A549 (cell line): ENCODE data around the gene IMPG2. TPM values are rescaled to one million over a fixed set of nuclear protein-coding genes. Genes with fewer than 3 reads are reported as not detected.

Source experiments
- ATAC-seq, 2 experiments: fragments of 200-7000 bp in 1 of 2; fragments of >200 bp in 1 of 2; cut with Nextera tagmentation in 1 of 2; cut with Tn5 transposase in 1 of 2; 3 replicates each; pipeline versions ENCODE4 v1.8.0 to v1.9.1; 2018 to 2020; ENCODE audit warnings: mild to moderate bottlenecking in 1 of 2, moderate library complexity in 1 of 2
- CTCF ChIA-PET: fragments of 300-600 bp; sonication (Branson Sonifier 250); formaldehyde crosslinking; extraction: SDS; loops from one replicate; lab custom pipeline; 2021; ENCODE audit warnings: antibody characterized with exemption, inconsistent platforms; lab: Yijun Ruan, JAX
- POLR2A ChIA-PET: fragments of 350-600 bp; formaldehyde crosslinking; extraction: SDS; loops from one replicate; lab custom pipeline; 2021; ENCODE audit warnings: antibody characterized with exemption, inconsistent platforms; lab: Yijun Ruan, JAX
- DNase-seq, 2 experiments: peaks; one replicate each; pipeline versions ENCODE4 v3.0.0 to v3.0.0-alpha.2; 2011 to 2016; ENCODE audit warnings: low read depth in 1 of 2, low spot score in 1 of 2
- FAIRE-seq: peaks from 2 replicates; lab custom pipeline; 2011; peaks lifted over from hg19 to GRCh38; lab: Jason Lieb, UNC
- H3K27ac ChIP-seq, 2 experiments: fragments of >200 bp; sonication (Bioruptor Twin); formaldehyde crosslinking; 3 replicates each; pipeline ENCODE4 v1.5.1; 2016 to 2017
- H3K4me1 ChIP-seq: fragments of >200 bp; sonication (Bioruptor Twin); formaldehyde crosslinking; 3 replicates; pipeline ENCODE4 v1.6.1; 2016
- H3K4me2 ChIP-seq: fragments of >200 bp; sonication (Bioruptor Twin); formaldehyde crosslinking; 3 replicates; pipeline ENCODE4 v1.6.1; 2016
- H3K4me3 ChIP-seq: fragments of >200 bp; sonication (Bioruptor Twin); formaldehyde crosslinking; 3 replicates; pipeline ENCODE4 v1.5.1; 2016
- H3K9me3 ChIP-seq: fragments of >200 bp; sonication (Bioruptor Twin); formaldehyde crosslinking; 3 replicates; pipeline ENCODE4 v1.6.1; 2016
- BCL3 ChIP-seq: fragments of >200 bp; sonication (Bioruptor Twin); formaldehyde crosslinking; IDR thresholded peaks from 3 replicates; pipeline ENCODE4 v1.6.1; 2016
- CBX8 ChIP-seq: fragments of 200-600 bp; sonication (generic); IDR thresholded peaks from 2 replicates; pipeline ENCODE4 v1.6.1; 2016
- CEBPB ChIP-seq, 2 experiments: fragments of >200 bp in 1 of 2; sonication (Bioruptor Twin) in 1 of 2; formaldehyde crosslinking in 1 of 2; IDR thresholded peaks; 2 replicates each; pipeline ENCODE4 v1.6.1; 2012 to 2016
- FOSL2 ChIP-seq, 2 experiments: fragments of 450-650 bp in 1 of 2; fragments of >200 bp in 1 of 2; sonication (Bioruptor Twin) in 1 of 2; formaldehyde crosslinking; IDR thresholded peaks; 2 replicates each; pipeline versions ENCODE4 v1.5.0 to v1.6.1; 2016 to 2020; ENCODE audit warnings: mild to moderate bottlenecking in 1 of 2, moderate library complexity in 1 of 2
- HDAC2 ChIP-seq: fragments of 200-600 bp; sonication (generic); IDR thresholded peaks from 2 replicates; pipeline ENCODE4 v1.6.1; 2016
- HMGXB4 ChIP-seq: fragments of 250-450 bp; sonication (Bioruptor Pico); IDR thresholded peaks from 2 replicates; pipeline ENCODE4 v1.5.0; 2021; ENCODE audit warnings: mild to moderate bottlenecking, moderate library complexity, borderline replicate concordance
- HOXA7 ChIP-seq: fragments of 250-450 bp; sonication (Bioruptor Pico); IDR thresholded peaks from 2 replicates; pipeline ENCODE4 v1.5.0; 2020; ENCODE audit warnings: mild to moderate bottlenecking, moderate library complexity
- HOXB13 ChIP-seq: fragments of 250-450 bp; sonication (Bioruptor Pico); IDR thresholded peaks from 2 replicates; pipeline ENCODE4 v1.5.0; 2020; ENCODE audit warnings: low read depth, mild to moderate bottlenecking, moderate library complexity
- HOXB5 ChIP-seq: fragments of 250-450 bp; sonication (Bioruptor Pico); IDR thresholded peaks from 2 replicates; pipeline ENCODE4 v1.5.0; 2020; ENCODE audit warnings: mild to moderate bottlenecking, moderate library complexity
- MYC ChIP-seq: IDR thresholded peaks from 2 replicates; pipeline ENCODE4 v1.6.1; 2012; ENCODE audit warnings: mild to moderate bottlenecking, inconsistent platforms, low read length, improper control_type of control experiment, borderline replicate concordance
- NFE2L2 ChIP-seq: fragments of 150-350 bp; conservative IDR thresholded peaks from 2 replicates; pipeline ENCODE4 v1.6.1; 2014; ENCODE audit warnings: low read length
- PHF8 ChIP-seq: fragments of 200-600 bp; sonication (generic); IDR thresholded peaks from 2 replicates; pipeline ENCODE4 v1.6.1; 2016; ENCODE audit warnings: low read depth, mild to moderate bottlenecking, antibody characterized with exemption, moderate library complexity, borderline replicate concordance
- POLR2A ChIP-seq: IDR thresholded peaks from 2 replicates; pipeline ENCODE4 v1.6.1; 2012; ENCODE audit warnings: mild to moderate bottlenecking, low read length
- POLR2AphosphoS2 ChIP-seq: conservative IDR thresholded peaks from 2 replicates; pipeline ENCODE4 v1.6.1; 2012; ENCODE audit warnings: low read length, improper control_type of control experiment, inconsistent platforms
- REST ChIP-seq: fragments of 200-600 bp; sonication (generic); IDR thresholded peaks from 2 replicates; pipeline ENCODE4 v1.6.1; 2016; ENCODE audit warnings: antibody characterized with exemption, mild to moderate bottlenecking, moderate library complexity
- RFX5 ChIP-seq: fragments of 450-650 bp; IDR thresholded peaks from 2 replicates; pipeline ENCODE4 v1.7.1; 2014; ENCODE audit warnings: antibody characterized with exemption, mild to moderate bottlenecking, moderate library complexity
- TFCP2L1 ChIP-seq: fragments of 250-450 bp; sonication (Bioruptor Pico); IDR thresholded peaks from 2 replicates; pipeline ENCODE4 v1.5.0; 2021; ENCODE audit warnings: mild to moderate bottlenecking
- ZC3H11A ChIP-seq: fragments of 450-650 bp; IDR thresholded peaks from 2 replicates; pipeline ENCODE4 v1.6.1; 2014; ENCODE audit warnings: antibody characterized with exemption, mild to moderate bottlenecking
- WGBS: methylation state at CpG from one replicate; pipeline ENCODE4 v1.1.6; 2017; ENCODE audit errors: missing lambda C conversion rate; 5-methylcytosine and 5-hydroxymethylcytosine counted together
- polyA plus RNA-seq, 4 experiments: library from polyadenylated mRNA; depleted of rRNA in 3 of 4; stranded (reverse); fragments of >200 nt; fragmentation: RNase III in 1 of 4; extraction: RNeasy Plus Mini Kit Qiagen cat#74134 plus additional on column Dnase treatment in 1 of 4; gene quantifications; 2 replicates in 3 of 4; 3 replicates in 1 of 4; pipeline ENCODE4 v1.2.3, GENCODE V29; 2011 to 2017

Gene IMPG2
- polyA plus RNA-seq, 2 of the 4 experiments (the other 2 are of a cell fraction), result 0.03 to 0.05 TPM

GRCh38 chr3:101253396-101253795 lies 67.0 kb downstream of the IMPG2 start (continued):
- TF ChIP-seq REST (no peak), TFCP2L1 (CRISPR knock-in tag) (no peak), HOXB13 (CRISPR knock-in tag) (no peak), BCL3 (no peak), NFE2L2 (no peak)

GRCh38 chr3:101252945-101253344 lies 67.4 kb downstream of the IMPG2 start:
- Histone ChIP-seq H3K4me1 (peaks cover 14% of the 10 kb centered on the region; the same call in 2 of the 3 replicates), H3K27ac (no peak overlapping the region), H3K4me3 (no peak overlapping the region), H3K9me3 (no peaks in the 10 kb centered on the region), H3K4me2 (peak overlapping the region; percentile 29; the same call in 2 of the 3 replicates)
- no peak for DNase-seq
- no peak for FAIRE-seq
- POLR2A ChIA-PET, result no interaction called here
- 93% methylated on average over 2 of the region's 2 CpGs for whole genome bisulfite sequencing
- CTCF ChIA-PET, result no interaction called here
- no peak for TF ChIP-seq HDAC2
- no peak for ATAC-seq

- POLR2A ChIA-PET, result no interaction called here
- H3K4me1 ChIP-seq, result peaks cover 14% of the 10 kb centered on the region; the same call in 2 of the 3 replicates
- FAIRE-seq, result no peak
- peak in 1 of 2 experiments; percentile 42; a peak in 1 of 4 replicates for TF ChIP-seq CEBPB (IDR thresholded peaks at IDR 0.05)
- no peak for TF ChIP-seq FOSL2 (IDR thresholded peaks at IDR 0.05)
- TF ChIP-seq FOSL2 (CRISPR knock-in tag; IDR thresholded peaks at IDR 0.05), result peak; percentile 26; the same call in 1 of the 2 replicates
- TF ChIP-seq HMGXB4 (CRISPR knock-in tag), result no peak
- DNase-seq, result peak in 1 of 2 experiments; percentile 22
- CTCF ChIA-PET, result no interaction called here
- ATAC-seq, result no peak
- H3K27ac ChIP-seq, result no peak overlapping the region
- H3K4me3 ChIP-seq, result no peak overlapping the region
- WGBS, result 38% methylated on average over 1 of the region's 1 CpG
- H3K9me3 ChIP-seq, result no peaks in the 10 kb centered on the region
- peak overlapping the region; percentile 29; the same call in 2 of the 3 replicates for H3K4me2 ChIP-seq
Observed at GRCh38 chr3:101252307-101252706, 68.1 kb downstream of the IMPG2 start.

- ChIA-PET POLR2A (no interaction called here), CTCF (no interaction called here)
- no peak for FAIRE-seq
- TF ChIP-seq PHF8 (no peak), POLR2AphosphoS2 (no peak), POLR2A (no peak), RFX5 (no peak), HOXA7 (no peak), CBX8 (no peak), ZC3H11A (no peak), MYC (no peak), HOXB5 (no peak)
- Histone ChIP-seq H3K4me2 (no peak overlapping the region), H3K4me1 (peaks cover 14% of the 10 kb centered on the region; the same call in 2 of the 3 replicates), H3K9me3 (no peaks in the 10 kb centered on the region), H3K4me3 (no peak overlapping the region), H3K27ac (no peak overlapping the region)
- no peak for ATAC-seq
- 66% methylated on average over 2 of the region's 2 CpGs for WGBS
- DNase-seq, result no peak
Observed at GRCh38 chr3:101251441-101251840, 68.9 kb downstream of the IMPG2 start.
